Psoas muscle (tissue), 8 donors: Measurements from ENCODE around the gene SEC24D. TPM values are rescaled to one million over a fixed set of nuclear protein-coding genes. Genes with fewer than 3 reads are reported as not detected.

Experiments used
- ATAC-seq, 4 donors: fragments of 200-7000 bp; cut with Tn5 transposase; one replicate each; pipeline ENCODE4 v1.9.1; 2020; ENCODE audit warnings: moderate library complexity in 3 of 4, mild to moderate bottlenecking in 2 of 4
- DNase-seq, 2 donors: peaks; one replicate each; pipeline ENCODE4 v3.0.0-alpha.2; 2020
- H3K27ac ChIP-seq: fragments of 200-600 bp; one replicate; pipeline ENCODE4 v1.8.0; 2022
- H3K27me3 ChIP-seq, 3 donors: fragments of 200-600 bp in 1 of 3; one replicate each; pipeline versions ENCODE4 v1.6.1 to v1.8.0; 2013 to 2022; ENCODE audit warnings: low read length in 2 of 3, mild to moderate bottlenecking in 2 of 3, moderate library complexity in 1 of 3; ENCODE audit not compliant: insufficient read depth in 3 of 3
- H3K36me3 ChIP-seq, 2 donors: fragments of 200-600 bp in 1 of 2; one replicate each; pipeline versions ENCODE4 v1.6.1 to v1.8.0; 2013 to 2022; ENCODE audit warnings: low read depth in 1 of 2, mild to moderate bottlenecking in 1 of 2, moderate library complexity in 1 of 2; ENCODE audit not compliant: insufficient read depth in 1 of 2
- H3K4me1 ChIP-seq: fragments of 200-600 bp; one replicate; pipeline ENCODE4 v1.8.0; 2022
- H3K4me3 ChIP-seq: fragments of 200-600 bp; one replicate; pipeline ENCODE4 v1.8.0; 2022; ENCODE audit warnings: mild to moderate bottlenecking
- H3K9me3 ChIP-seq: fragments of 200-600 bp; one replicate; pipeline ENCODE4 v1.8.0; 2022
- WGBS, 3 donors: extraction: QIAGEN DNeasy Blood & Tissue Kit; methylation state at CpG; one replicate each; pipeline versions ENCODE4 v1.1.6 to v1.1.7; 2013; 5-methylcytosine and 5-hydroxymethylcytosine counted together
- intact Hi-C, 2 donors: fragments of 100-400 bp; cut with DNase I; formaldehyde crosslinking; loops; one replicate each; pipeline versions ENCODE4 v1.11.0 to v1.14.2; 2022
- polyA plus RNA-seq, 3 donors: library from polyadenylated mRNA; stranded (reverse); fragments of 200-250 nt; gene quantifications; one replicate each; pipeline ENCODE4 v1.2.3, GENCODE V29; 2013
- total RNA-seq, 4 donors: library from RNA; stranded (reverse); fragmentation: NEBNext Ultra II Directional in 2 of 4; extraction: Animal tissue kit (Norgen Biotek cat#: 25700) in 2 of 4; gene quantifications; one replicate each; pipeline versions ENCODE4 v1.2.1 to v1.2.4, GENCODE V29; 2021 to 2023
- TF ChIP-seq, protein P1 (sequence below): fragments of 200-600 bp; IDR thresholded peaks from one replicate; pipeline ENCODE4 v1.8.0; 2022; ENCODE audit warnings: antibody characterized with exemption
- donor health status: healthy with polysubstance abuse.
- donor health status: DM: no; HTN: no; CAD: no; lungs with moderate emphysema.
- donor health status: Bipolar disorder and iron deficiency.
- donor health status: healthy.
- donor health status: DM: yes; HTN: yes; CAD: no.
- donor health status: DM: no; HTN: no; CAD: no.
- donor health status: DM: no; HTN: no; CAD: no.
- donor health status: DM: yes; HTN: yes; CAD: no.

The SEC24D gene
- total and polyA plus RNA-seq, 7 donors: 2.4 to 13.7 (median 5.9) TPM

GRCh38 chr4:118742050-118742449 is 93.9 kb downstream of the SEC24D start:
- Histone ChIP-seq H3K9me3 (no peaks in the 10 kb centered on the region), H3K36me3 (peaks cover 3 to 51% of the 10 kb centered on the region in 2 donors), H3K27me3 (no peaks in the 10 kb centered on the region), H3K4me3 (no peak overlapping the region), H3K4me1 (peaks cover 27% of the 10 kb centered on the region), H3K27ac (no peak overlapping the region)
- TF ChIP-seq, protein P1, sequence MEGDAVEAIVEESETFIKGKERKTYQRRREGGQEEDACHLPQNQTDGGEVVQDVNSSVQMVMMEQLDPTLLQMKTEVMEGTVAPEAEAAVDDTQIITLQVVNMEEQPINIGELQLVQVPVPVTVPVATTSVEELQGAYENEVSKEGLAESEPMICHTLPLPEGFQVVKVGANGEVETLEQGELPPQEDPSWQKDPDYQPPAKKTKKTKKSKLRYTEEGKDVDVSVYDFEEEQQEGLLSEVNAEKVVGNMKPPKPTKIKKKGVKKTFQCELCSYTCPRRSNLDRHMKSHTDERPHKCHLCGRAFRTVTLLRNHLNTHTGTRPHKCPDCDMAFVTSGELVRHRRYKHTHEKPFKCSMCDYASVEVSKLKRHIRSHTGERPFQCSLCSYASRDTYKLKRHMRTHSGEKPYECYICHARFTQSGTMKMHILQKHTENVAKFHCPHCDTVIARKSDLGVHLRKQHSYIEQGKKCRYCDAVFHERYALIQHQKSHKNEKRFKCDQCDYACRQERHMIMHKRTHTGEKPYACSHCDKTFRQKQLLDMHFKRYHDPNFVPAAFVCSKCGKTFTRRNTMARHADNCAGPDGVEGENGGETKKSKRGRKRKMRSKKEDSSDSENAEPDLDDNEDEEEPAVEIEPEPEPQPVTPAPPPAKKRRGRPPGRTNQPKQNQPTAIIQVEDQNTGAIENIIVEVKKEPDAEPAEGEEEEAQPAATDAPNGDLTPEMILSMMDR: no peak
- DNase-seq (no peak), ATAC-seq (no peak)
- intact Hi-C loops: loop anchor here (5.0 to 10.0 kb wide), 2 partner anchors 143 to 225 kb away; partner anchors contain the start of gene SYNPO2 (in 1 of the 2)

DNA sequence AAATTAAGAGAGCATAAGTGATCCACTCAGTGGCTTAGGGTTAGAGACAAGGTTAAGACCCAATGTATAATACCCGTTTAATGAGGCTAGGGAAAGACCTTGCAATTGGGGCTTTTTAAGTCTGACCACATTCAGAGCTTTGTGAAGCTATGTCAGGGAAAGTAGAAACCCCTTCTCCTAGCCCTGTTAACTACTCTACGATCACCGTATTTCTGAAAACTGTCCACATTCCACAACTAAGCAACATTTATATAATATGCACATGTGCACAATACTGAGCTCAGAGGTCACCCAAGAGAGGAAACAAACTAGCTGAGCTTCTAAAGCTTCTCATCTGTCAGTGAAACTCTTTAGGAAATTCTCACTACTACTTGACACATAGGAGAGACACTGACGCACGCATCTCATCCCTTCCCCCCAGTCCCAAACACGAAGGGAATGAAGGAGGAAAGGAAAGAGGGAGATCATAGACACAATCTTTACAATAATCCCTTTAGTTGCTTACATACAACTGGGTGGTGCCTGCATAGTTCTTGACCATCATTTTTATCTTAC is 94.5 kb downstream of the SEC24D start:
- 28 to 33% (median 32%) methylated on average over 6 of the region's 6 CpGs for WGBS, 3 donors
- peak; percentile 17 to 76 (median 43) for ATAC-seq

GRCh38 chr4:118740869-118741268 is 95.1 kb downstream of the SEC24D start:
- ATAC-seq (peak in 1 of 4 donors; percentile 68), DNase-seq (no peak)
- TF ChIP-seq, protein P1: peak; percentile 63
- peaks cover 18% of the 10 kb centered on the region for H3K4me1 ChIP-seq
- H3K9me3 ChIP-seq: no peaks in the 10 kb centered on the region
- H3K27me3 ChIP-seq: no peaks in the 10 kb centered on the region
- peaks cover 3 to 63% of the 10 kb centered on the region in 2 donors for H3K36me3 ChIP-seq
- H3K27ac ChIP-seq: peak overlapping the region; percentile 4
- WGBS, 3 donors: 31 to 36% (median 33%) methylated on average over 5 of the region's 5 CpGs
- H3K4me3 ChIP-seq: peak overlapping the region; percentile 6
- intact Hi-C loops: loop anchor here (5.0 to 10.0 kb wide), 2 partner anchors 144 to 226 kb away; partner anchors contain the start of gene SYNPO2 (in 1 of the 2)

More for the DNA sequence above, 94.5 kb downstream of the SEC24D start:
- Histone ChIP-seq H3K4me1 (peaks cover 21% of the 10 kb centered on the region), H3K27ac (peak overlapping the region; percentile 4), H3K36me3 (peaks cover 3 to 58% of the 10 kb centered on the region in 2 donors), H3K27me3 (no peaks in the 10 kb centered on the region), H3K4me3 (peak overlapping the region; percentile 6), H3K9me3 (no peaks in the 10 kb centered on the region)
- DNase-seq: no peak
- TF ChIP-seq, protein P1: no peak
- intact Hi-C loops: loop anchor here (5.0 to 10.0 kb wide), 2 partner anchors 143 to 226 kb away; partner anchors contain the start of gene SYNPO2 (in 1 of the 2)

GRCh38 chr4:118739022-118739713 is 96.8 kb downstream of the SEC24D start:
- Histone ChIP-seq H3K4me3 (no peak overlapping the region), H3K4me1 (peaks cover 10% of the 10 kb centered on the region), H3K9me3 (no peaks in the 10 kb centered on the region), H3K36me3 (peaks cover 3 to 75% of the 10 kb centered on the region in 2 donors), H3K27me3 (no peaks in the 10 kb centered on the region), H3K27ac (no peak overlapping the region)
- intact Hi-C loops: no loop called here
- ATAC-seq (no peak), DNase-seq (no peak)
- TF ChIP-seq, protein P1: no peak
- 72 to 82% (median 73%) methylated on average over 2 of the region's 2 CpGs for WGBS, 3 donors
